HG03432 (cell line): ENCODE measurements around the gene MYL7.
"Not testable (repeated sequence)": the region's sequence is repeated elsewhere in the genome, so short reads cannot be mapped to it uniquely, and the experiment has no call there.

Source experiments
- ATAC-seq: cut with Tn5 transposase; IDR thresholded peaks from one replicate; pipeline ENCODE4 v1.9.1; 2021; ENCODE audit warnings: mild to moderate bottlenecking, moderate library complexity; ENCODE audit not compliant: unreplicated experiment

Gene MYL7

DNA sequence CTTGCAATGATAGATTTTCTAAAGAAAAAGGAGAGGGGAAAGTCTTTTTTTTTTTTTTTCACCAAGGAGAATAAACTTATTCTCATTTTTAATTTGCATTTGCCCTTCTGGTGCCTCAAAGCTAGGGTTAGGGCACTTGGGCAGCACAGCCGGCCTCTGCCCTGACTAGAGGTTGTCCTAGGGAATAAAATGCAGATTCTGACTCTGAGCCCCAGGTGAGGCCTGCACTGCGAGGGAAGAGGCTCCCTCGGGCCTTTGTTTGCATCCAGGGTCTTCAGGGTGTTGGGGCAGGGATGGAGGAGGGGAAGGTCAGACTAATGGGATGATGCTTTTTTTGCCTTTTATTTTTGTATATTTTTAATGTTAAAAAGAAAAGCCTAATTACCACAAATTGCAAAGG is 7.8 kb downstream of the MYL7 start:
- no peak for ATAC-seq

GRCh38 chr7:44132039-44132438 is 9.1 kb downstream of the MYL7 start:
- no peak for ATAC-seq

DNA sequence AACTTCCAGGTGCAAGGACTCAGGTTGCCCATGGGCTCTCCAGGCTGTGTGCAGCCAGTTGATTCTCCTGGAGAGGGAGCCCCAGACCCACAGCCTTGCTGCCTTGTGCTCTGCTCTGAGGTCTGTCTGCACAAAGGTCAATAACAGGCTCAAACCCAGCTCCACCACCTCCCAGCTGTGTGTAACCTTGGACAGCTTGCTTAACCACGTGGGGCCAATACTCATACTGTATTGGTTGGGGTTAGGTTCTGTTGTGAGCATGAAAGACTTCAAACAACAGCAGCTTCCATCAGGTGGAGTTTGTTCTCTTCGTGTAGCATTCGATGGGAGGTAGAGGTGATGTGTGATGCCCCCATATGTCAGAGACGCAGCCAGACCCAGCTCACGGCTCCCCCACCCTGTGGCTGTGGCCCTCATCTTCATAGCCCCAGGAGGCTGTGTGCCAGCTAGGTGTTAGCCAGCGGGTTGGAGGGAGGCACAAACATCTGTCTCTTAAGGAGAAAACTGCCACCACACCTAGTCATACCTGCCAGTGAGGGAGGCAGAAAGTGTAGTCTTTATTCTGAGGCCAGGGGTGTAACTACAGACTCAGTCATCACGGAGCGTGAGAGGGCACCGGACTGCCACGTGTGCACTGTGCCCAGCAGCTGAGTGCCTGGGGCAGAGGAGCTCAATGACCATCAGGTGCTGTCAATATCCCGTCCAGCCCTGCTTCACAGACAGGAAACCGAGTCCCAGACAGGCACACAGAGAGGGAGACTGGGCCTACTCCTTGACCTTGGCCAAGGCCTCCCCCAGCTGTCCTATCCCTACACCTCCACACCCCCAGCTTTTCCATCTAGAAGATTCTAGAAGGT is 9.7 kb downstream of the MYL7 start:
- no peak for ATAC-seq

GRCh38 chr7:44128721-44129582 is 12.2 kb downstream of the MYL7 start:
- ATAC-seq: no peak

DNA sequence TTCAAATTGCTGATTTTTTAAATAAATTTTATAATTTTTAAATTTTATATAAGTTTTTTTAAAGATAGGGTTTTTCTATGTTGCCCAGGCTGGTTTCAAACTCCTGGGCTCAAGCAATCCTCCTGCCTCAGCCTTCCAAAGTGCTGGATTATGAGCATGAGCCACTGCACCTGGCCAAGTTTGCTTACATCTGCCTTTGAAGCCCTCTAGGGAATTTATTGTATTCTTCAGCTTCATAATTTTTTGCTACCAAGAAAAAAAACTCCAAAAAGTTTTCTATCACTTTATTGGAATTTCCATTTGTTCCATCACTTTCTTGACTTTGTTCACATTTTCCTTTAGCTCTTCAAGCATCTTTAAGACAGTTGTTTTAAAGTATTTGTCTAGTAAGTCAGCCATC is 14.0 kb downstream of the MYL7 start:
- no peak for ATAC-seq

DNA sequence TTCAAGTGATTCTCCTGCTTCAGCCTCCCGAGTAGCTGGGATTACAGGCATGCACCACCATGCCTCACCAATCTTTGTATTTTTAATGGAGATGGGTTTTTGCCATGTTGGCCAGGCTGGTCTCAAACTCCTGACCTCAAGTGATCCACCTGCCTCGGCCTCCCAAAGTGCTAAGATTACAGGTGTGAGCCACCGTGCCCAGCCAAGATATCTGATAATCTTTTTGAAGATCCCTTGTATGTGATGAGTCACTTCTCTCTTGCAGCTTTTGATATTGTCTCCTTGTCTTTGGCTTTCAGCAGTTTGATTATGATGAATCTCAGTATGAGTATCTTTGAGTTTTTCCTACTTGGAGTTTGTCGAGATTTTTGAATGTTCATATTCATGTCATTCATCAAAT is 14.6 kb downstream of the MYL7 start:
- not testable (repeated sequence) for ATAC-seq

GRCh38 chr7:44124822-44125202 is 16.3 kb downstream of the MYL7 start:
- no peak for ATAC-seq

DNA sequence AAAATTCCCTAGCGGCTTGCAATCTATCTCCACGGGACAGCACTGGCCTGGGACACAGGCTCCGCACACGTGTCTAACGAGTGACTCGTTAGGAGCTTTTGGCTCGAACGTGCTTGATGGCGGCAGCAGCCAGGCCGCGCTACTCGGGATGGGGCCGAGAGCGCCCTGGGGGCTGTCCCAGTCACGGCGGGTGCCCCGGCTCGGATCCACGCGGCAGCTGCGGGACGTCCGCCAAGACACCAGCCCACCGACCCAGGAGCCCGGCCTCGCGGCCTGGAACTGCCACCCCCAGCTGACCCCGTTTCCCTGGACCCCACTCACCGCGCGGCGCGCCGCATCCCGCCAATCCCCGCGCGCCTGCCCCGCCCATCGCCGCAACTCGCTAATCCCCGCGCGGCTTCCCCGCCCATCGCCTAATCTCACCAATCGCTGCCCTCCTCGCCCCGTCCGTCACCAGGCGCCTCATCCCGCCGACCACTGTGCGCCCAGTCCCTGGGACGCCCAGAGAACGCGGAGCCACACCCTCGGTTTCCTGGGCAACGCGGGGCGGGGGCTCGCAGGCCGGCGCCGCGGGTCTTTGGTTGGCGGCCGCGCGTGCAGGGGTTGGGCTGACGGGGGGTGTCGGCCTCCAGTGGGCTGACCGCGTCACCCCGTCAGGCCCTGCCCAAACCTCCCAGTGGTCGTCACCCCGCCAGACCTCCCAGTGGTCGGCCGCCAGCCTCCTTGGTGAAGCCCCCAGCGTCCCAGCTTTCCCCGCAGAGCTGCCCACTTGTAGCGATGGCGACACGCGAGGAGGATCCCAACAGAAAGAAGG is 17.7 kb downstream of the MYL7 start, which contains the start of gene POLD2:
POLD2 (minus strand) TSS at position 359 of the 814 bp plus-strand sequence. CDS start 1,495 bp downstream, outside the sequence.
- peak; percentile 99 for ATAC-seq

GRCh38 chr7:44122529-44122928 is 18.6 kb downstream of the MYL7 start:
- ATAC-seq: no peak

DNA sequence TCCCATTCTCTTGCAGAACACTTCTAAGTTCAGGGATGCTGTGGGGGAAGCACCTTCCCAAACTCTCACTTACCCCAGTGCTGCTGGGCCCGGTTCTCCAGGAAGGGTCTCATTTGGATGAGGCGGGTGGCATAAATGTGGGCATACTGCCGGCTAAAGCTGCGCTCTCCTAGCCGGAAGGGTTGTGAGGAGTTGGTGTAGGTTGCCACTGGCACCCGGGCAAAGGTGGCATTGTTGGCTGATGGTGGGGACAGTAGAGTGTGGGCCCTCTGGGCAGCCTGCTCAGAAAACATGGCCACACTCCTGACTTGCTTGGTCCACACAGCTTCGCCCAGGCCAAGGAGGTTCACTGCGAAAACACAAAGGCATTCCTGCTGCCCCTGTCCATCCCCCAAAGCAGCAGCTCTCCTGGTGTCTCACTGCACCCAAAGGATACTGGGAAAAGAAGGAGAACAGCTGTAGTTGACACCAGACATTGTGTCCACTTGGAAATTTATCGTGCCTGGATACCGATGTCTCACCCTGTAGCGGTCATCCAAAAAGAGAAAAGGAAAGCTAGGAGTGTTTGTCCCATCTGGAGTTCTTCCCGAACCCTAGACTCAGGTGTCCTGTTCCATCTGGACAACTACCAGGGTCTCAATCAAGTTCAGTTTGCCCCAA is 19.2 kb downstream of the MYL7 start:
- ATAC-seq: no peak

GRCh38 chr7:44120395-44120794 is 20.7 kb downstream of the MYL7 start:
- ATAC-seq: no peak

DNA sequence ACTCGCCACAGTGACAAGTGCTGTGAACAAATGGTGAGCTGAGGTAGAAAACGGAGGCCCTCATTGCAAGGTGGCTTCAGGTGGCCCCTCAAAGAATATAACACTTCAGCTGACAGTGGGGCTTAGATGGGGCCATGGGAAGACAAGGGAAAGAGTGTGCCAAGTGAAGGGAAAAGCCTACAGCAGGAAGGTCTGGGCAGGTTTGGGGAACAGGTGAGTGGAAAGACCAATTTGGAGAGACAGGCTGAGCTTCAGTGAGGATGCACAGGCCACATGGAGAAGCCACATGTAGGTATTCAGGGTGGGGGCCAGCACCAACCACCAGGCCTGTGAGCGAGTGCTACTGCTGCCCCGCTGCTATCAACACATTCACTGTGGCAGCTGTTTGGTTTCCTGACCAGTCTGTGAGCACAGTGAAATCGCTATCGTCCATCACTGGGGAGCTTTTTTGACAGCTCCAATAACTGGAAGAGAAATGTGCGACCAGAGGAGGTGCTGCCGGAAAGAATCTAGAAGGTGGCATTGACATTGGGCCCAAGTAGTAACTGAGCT is 21.2 kb downstream of the MYL7 start:
- no peak for ATAC-seq

DNA sequence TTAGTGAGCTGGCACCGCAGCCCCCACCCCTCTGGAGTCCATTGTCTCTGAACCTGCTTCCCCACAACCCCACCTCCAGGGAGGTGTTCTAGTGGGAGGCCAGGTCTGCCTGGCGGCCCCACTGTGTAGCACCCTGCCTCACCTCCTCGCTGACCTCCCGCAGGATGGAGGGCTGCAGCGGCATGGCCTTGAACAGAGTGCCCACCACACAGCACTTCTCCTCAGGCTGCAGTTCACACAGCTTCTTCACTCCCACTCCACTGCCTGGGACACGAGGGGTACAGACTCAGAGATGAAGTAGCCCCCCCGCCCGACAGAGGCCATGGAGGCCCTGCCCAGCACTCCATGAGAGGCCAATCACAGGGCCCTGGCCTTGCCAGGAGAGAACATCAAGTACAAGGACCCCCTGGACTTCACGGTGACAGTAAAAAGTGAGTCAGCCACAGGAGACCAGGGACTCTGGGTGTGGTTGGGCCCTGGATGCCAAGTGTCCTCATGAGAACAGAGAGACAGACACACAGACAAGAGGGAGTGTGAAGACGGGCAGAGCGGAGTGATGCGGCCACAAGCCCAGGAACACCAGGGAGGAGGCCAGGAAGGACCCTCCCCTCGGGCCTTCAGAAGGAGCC is 23.2 kb downstream of the MYL7 start:
- ATAC-seq: no peak

DNA sequence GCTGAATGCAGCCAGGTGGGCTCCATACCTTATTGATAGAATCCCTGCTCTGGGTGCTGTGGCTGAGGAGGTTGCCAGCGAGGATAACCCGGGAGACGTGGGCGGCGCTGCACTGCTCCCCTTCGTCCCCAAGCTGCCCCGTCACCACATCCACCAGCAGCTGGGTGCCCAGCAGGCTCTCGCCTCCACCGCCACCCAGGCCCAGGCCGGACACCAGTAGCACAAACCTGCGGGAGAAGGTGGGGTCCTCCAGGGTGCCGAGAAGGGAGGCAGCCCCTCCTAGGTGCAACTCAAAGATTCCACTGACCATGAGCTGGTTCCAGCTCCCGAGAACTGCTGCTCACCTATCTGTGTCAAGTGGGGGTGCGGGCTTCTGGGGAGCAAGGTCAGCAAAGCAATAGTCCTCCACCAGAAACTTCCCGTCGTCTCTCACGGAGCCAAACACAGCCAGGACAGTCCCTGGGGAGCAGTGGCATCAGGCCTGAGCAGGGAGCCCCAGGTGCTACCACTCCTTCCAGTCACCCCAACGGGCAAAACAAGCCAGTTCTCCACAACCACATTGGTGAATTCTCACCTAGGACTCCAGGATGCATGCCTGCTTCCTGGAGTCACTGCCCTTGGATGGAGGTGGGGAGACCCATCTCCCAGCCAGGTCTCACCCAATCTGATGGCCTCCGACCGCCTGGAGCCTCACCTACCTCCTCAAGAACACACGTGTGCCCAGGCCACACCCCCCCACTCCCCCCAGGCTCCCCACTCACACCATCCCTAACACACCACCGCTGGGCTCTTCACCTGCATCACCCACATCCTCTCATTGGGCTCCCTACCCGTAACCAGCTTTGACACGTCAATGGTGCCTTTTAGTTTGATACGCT is 24.1 kb downstream of the MYL7 start:
- no peak for ATAC-seq

DNA sequence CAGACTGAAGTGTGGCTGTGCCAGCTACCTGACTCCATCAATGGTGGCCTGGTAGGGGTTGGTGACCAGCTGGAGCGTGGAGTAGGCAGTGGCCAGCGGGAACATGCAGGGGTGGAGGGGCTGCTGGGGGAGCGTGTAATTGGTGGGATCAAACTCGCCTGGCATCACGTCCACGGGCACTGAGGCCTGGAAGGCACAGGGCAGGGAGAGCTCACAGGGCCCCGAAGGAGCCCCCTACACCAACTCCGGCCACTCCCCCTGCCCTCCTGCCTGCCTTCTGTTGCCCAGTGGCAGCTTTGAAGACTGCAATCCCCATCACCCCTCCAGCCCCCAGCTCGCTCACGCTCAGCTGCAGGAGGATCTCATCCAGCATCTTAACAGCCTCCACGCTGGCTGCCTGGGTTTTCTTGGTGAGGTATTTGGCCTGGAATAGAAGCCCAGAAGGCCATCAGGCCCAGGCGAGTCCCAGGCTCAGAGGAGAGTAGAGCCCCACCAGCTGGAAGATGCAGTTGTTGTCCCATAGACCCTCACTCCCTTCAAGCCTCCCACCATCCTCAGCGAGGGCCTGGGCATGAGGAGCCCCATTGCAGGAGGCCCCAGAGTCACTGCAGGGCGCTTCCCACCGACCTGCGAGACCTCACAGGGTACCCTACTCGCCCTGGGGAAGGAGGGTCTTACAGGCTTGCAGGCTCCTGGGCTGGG is 24.9 kb downstream of the MYL7 start:
- ATAC-seq: no peak

DNA sequence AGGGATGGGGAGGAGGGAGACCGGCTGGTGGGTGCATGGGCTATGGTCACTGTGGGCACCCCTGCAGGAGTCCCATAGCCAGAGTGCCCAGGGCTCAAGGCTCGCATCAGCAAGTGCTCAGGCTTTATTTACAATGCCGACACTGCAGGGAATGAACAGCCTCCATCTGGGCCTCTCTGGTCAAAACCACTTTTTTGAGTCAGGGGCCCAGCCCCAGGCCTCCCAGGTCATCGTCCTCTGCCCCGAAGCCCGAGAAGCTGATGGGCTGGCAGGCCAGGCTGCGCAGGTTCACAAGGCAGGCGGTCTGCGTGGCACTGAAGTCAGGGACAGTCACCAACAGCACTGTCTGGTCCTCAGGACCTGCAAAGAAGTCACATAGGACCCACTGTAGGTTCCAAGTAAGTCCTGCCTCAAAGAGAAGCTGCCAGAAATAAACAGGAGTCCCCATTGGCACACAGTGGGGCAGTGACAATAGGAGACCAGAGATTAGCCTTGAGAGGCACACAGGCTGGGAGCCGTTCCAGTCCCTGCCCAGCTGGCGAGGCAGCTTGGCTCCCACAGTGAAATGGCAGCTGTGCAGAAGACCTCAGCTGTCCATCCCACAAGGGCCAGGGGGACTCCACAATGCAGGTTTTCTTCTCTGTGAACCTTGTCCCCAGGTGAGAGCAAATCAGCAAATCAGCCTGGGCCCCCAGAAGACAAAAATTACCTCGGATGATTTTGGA is 26.4 kb downstream of the MYL7 start:
- no peak for ATAC-seq

GRCh38 chr7:44113764-44114354 is 27.3 kb downstream of the MYL7 start:
- no peak for ATAC-seq
